NCI-H345 (cell line): ENCODE measurements around the gene NFX1.
A peak's percentile ranks its signal among the peaks of the same experiment; 100 is the strongest.

Source experiments
- DNase-seq: peaks from one replicate; lab custom pipeline; 2025; lab: John Stamatoyannopoulos, UW

The NFX1 gene

DNA sequence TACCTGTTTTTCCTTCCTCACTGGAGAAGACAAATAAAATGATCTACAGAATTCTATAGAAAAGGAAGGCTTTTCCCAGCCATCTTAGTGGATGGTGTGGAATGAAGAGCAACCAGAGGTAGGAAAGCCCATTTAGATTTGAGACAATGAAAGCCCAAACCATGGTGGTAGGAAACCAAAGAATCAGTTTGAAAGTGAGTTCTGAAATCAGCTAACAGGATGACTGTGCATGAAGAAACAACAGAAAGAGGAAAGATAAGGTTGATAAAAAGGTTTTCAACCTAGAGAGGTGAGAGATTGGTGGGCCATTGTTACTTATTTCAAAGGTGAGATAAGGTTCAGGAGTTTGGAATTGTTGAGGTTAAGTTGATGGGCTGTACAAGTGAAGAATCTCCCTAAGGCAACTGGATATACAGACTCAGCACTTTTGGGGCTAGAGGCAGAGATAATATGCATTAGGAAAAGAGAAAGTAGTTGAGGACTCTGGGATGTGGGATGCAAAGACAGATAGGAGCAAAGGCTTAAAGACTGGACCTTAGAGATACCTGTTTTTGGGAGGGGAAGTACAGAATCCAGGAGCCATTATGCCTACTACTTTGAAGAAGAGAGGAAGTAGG lies 23.1 kb upstream of the NFX1 start:
- DNase-seq, result no peak

DNA sequence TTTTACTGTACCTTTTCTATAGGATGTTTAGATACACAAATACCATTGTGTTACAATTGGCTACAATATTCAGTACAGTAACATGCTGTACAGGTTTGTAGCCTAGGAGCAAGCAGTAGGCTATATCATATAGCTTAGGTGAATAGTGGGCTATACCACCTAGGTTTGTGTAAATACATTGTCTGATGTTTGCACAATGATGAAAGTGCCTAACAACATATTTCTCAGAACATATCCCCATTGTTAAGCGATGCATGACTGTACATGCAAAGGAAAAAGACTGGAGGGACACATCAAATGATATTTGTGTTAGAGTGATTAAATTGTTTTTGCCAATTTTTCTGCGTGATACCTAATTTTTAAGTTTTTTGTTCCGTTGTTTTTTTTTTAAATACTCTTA lies 20.2 kb upstream of the NFX1 start:
- no peak for DNase-seq

DNA sequence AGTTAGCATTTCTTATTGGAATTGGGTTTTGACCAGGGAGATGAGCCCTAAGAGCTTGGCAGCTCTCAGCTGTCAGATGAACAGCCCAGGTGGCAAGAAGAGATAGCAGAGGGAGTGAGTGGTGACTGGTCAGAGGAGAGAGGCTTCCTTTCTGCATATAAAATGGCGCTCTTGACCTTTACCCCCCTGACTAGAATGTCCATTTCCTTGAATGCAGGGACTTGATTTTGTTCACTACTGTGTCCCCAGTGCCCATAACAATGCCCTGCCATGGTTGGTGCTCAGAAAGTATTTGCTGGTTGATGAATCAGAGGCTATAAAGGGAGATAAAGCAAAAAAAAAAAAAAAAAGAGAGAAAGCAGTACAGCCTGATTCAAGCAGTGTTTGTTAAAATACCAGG lies 18.3 kb upstream of the NFX1 start:
- no peak for DNase-seq

DNA sequence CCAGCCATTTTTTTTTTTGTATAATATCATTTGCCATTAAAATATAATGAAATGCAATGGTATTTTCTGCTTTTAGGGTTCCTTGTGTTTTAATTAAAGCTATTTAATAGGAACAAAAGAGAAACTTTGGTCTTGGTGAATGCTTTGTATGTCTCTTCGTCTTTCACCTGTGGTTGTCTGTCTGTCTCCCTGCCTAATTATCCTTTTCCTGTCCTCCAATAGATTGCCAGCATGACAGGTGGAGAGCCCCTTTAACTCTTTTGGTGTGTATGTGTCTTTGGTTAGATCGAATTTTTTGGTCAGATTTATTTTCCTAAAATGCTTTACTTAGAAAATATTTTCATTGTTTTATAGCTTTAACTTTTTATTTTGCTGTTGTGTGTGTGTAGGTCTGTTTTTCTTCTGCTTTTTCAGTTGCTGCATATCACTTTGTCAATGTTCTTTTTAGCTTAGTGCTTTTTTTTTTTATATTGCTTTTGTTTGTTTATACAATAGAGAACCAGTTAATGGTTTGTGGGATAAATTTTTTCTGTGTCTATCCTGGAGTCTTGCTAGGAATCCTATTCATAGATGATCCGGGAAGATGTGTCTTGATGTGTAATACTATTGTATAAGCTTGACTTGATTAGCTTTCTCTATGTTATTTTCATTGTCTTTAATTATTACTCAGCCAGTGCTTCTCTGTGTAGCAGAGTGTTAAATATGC lies 16.9 kb upstream of the NFX1 start:
- no peak for DNase-seq

DNA sequence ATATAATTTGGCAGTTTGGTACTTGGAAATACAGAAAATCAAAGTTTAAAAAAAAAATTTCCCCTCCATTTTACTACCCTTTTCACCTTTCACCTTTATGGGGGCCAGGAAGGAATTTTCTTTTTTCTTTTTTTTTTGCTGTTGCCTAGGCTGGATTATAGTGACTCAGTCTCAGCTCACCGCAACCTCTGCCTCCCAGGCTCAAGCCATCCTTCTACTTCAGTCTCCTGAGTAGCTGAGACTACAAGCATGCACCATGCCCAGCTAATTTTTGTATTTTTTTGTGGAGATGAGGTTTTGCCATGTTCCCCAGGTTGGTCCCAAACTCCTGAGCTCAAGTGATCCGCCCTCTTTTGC lies 16.4 kb upstream of the NFX1 start:
- no peak for DNase-seq

DNA sequence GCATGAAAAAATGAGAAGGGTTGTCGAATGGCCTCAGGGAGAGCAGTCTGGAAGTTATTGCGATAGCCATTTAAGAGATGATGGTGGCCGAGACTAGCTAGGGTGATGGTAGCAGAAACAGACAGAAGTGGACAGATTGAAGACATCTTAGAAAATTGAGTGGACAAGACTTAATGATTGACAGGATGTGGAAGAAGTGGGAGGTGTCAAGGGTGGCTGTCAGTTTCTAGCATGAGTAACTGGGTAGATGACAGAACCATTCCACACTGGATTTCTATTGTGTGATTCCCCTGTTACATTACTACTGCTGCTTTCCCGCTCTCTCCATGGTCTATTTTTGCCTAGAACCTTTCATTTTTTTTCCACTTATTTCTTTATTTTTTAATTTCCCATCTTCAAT lies 12.8 kb upstream of the NFX1 start:
- DNase-seq, result no peak

DNA sequence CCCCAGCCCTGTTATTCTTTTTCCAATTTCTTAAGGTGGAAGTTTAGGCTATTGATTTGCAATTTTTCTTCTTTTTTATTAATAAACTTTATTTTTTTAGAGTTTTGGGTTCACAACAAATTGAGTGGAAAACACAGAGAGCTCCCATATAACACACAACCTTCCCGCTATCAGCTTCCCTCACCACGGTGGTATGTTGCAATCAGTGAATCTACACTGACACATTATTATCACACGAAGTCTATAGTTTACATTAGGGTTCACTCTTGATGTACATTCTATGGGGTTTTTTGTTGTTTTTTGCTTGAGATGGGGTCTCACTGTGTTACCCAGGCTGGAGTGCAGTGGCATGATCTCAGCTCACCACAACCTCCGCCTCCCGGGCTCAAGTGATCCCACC lies 4.8 kb upstream of the NFX1 start:
- no peak for DNase-seq

DNA sequence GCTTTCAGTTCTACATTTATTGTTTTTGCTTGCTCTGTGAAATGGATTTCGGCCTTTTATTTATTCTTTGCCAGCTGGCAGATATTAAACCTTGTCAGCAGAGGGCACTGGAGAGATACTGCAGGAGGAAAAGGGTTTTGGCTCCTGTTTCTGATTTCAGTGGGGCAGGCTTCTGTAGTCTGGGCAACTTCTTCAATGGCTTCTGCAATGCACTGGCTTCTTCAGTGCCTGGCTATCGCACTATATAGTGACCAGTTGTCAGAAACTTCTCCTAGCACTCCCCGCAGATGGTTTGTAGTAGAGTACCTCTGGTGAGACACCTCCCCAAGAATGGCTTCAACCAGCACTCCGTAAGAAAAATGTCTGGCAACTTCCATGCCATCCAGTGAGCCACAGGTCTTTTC lies 3.2 kb upstream of the NFX1 start:
- peak; percentile 31 for DNase-seq

DNA sequence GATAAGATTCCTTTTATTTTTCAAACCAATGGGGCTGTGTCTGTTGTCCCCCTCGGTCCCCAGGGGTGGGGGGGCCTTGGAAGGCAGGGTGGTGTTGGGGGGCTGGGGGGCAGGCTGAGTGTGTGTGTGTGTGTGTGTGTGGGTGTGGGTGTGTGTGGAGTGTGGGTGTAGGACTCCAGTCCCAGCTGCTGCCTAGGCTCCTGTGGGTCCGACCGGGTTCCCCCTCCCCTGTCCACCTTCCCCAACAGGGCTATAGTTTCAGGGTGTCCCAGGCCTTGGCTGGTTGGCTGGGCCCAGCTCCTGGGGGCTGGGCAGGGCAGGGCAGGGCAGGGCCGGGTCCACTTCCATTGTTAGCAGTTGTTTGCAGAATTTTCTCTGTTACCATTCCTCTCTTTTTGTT lies 2.1 kb upstream of the NFX1 start:
- no peak for DNase-seq

DNA sequence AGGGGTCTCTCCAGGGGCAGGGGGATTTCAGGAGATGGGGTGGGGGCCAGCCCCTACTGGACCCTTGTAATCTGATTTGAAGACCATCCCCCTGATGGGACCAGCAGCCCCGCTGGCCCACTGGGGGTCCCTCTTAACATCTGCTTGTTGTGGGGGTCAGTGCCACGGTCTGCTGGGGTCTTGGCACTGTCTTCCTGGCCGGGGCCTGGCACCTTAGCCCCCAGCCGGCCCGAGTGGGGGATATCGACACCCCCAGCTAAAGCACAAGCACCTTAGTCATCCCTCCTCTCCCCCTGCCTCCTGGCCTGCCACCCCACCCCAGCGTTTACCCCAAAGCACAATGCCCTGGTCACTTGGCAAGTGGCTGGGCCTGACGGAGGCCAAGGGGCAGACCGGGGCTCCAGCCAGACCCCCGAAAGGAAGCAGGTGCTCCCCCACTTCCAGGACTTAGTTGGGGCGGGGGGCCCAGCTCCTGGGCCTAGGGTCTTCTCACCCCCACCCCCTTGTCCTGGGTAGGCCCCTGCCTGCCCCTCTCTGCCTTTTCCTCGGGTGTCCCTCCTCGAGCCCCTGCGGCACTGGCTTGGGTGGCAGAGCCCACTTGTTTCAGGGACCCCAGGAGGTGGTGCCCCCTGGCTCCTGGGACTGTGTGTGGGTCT lies 1.4 kb upstream of the NFX1 start:
- DNase-seq, result no peak

DNA sequence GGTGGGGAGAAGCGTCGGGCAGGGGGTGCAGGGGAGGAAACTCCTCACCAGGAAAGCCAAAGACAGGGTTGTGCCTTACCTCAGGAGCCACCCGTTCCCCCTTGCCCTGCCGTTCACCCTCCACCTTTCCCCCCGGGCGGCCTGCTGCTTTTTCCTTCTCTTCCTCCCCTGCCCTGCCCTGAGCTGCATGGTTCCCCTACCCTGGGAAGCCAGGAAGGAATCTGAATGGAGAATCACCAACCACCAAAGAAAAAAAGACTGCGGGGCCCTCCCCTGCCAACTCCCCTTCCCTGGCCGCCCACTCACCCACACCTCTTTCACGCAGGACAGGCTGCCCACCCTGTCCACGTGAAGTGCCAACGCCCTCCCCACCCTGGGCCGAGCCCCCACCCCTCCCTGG lies 820 bp upstream of the NFX1 start:
- DNase-seq, result no peak

DNA sequence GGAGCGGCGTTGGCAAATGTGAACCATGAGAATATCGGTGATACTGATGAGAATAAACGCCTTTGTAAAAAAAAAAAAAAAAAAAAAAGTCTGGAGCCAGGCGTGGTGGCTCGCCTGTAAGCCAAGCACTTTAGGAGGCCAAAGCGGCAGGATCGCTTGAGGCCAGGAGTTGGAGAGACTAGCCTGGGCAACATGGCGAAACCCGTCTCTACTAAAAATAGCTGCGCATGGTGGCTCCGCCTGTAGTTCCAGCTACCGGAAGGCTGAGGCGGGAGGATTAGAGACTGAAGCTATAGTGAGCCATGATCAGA lies 425 bp upstream of the NFX1 start:
- no peak for DNase-seq

DNA sequence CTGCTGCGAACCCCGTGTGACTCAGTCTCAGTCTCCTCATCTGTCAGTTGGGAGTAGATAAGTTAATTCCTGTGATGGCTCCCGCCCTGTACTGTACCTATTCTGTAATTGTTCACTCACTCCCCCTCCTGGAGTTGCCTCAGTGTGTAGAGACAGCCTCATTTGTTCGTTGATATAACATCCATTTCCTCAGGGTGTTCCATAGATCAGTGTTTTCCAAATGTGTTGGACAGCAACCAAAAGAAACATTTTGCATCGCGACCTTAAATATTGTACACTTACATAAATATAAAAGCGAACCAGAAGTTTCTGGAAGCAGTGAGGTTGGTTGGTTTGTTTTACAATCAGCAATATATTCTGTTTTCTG lies 698 bp downstream of the NFX1 start:
- DNase-seq, result no peak

DNA sequence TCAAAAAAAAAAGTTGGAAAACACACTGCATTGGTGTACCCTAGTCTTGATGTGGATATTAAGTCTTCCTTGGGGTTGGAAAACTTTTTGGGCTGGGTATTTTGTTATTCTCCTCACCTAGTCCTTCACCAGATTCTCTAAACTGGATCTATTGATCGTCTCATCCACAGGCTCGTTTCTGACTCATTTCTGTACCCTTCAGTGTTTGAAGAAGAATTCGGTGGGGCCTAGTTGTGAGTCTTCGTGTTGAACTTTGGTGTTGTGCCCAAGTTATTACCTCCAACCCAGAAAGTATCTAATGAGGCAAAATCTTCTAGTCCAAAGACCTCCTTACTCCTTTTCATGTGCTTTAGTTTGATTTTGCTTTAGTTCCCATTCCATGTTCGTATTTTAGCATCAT lies 1.6 kb downstream of the NFX1 start:
- no peak for DNase-seq

DNA sequence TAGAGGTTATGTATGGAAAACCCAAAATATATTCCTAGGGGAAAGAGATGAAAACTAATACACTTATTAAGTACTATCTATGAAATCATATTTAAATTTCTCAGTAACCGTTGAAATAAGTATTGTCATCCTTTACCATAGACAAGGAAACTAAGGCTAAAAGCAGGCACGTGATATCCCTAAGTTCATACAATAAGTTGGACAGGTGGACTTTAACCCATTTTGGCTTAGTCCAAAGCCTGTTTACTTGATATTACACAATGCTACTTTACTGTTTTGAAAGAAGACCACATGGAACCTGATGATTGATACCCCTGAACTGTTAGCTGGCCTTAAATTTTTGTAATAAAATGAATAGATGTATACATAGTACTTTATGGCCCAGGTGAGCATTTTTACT lies 3.5 kb downstream of the NFX1 start:
- DNase-seq, result no peak

DNA sequence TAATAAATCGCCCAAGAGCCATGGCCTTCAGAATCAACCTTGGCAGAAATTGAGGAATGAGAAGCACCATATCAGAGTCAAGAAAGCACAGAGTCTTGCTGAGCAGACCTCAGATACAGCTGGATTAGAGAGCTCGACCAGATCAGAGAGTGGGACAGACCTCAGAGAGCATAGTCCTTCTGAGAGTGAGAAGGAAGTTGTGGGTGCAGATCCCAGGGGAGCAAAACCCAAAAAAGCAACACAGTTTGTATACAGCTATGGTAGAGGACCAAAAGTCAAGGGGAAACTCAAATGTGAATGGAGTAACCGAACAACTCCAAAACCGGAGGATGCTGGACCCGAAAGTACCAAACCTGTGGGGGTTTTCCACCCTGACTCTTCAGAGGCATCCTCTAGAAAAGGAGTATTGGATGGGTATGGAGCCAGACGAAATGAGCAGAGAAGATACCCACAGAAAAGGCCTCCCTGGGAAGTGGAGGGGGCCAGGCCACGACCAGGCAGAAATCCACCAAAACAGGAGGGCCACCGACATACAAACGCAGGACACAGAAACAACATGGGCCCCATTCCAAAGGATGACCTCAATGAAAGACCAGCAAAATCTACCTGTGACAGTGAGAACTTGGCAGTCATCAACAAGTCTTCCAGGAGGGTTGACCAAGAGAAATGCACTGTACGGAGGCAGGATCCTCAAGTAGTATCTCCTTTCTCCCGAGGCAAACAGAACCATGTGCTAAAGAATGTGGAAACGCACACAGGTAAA lies 4.5 kb downstream of the NFX1 start:
- no peak for DNase-seq

DNA sequence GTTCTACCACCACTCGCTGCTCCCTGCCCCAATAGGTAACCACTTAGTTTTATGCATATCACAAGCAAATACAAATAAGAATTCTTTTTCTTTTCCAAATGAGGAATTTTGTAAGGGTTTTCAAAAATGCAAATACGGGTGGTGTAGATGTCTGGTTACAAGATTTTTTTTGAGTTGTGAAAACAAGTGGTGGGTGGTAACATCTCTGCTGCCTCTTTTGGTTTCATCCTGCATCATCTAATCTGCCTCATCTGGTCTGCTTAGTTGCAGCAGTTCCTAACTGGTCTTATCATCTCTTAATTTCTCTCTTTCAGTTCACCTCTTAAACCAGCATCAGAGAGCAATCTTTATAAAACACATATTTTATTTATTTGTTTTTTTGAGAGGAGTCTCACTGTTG lies 5.3 kb downstream of the NFX1 start:
- no peak for DNase-seq

DNA sequence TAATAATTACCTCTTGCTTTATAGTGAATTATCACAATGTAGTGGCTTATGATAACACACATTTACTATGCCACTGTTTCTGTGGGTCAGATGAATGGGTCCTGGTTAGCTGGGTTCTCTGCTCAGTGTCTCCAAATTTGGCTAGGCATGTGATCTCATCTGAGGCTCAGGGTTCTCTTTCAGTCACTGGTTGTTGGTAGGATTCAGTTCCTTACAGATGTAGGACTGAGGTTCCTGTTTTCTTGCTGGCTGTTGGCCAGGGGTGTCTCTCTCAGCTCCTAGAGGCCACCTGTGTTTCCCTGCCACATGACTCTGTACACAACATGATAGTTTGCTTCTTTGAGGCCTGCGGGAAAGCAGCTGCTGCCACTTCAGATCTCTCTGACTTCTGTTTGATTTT lies 7.1 kb downstream of the NFX1 start:
- DNase-seq, result no peak

DNA sequence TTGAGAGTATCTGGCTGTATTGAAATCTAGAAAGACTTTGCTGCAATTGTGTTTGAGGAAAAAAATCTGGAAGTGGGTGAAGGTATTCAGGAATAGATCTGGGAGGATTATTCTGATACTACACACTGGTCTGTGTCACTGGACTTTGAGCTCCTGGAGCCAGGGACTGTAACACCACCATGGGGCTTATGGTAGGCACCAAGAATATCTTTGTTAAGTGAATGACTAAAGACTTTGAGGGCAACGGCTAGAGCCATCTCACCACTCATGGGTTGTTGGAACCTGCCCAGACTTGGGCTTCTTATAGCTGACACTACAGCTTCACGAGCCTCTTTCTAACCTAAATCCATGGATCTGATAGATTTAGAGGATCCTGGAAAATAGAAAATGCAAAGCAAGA lies 10.2 kb downstream of the NFX1 start:
- DNase-seq, result no peak

DNA sequence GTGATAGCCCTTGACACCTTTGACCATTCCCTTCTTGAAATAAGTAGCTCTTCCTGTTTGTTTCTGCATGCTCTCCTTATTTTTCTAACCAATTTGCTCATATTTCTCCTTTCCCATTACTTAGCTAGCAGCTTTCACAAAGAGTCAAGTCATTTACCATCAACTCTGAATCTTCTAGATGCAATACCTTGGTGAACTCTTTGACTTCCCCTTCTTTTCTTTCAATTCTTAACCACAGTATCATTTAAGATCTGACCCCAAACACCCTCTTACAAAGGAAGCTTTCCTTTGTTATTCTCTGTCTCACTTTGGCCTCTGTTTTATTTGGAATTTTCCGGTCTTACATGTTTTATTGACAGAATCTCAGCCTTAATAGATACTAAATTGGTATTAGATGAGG lies 14.0 kb downstream of the NFX1 start:
- DNase-seq, result no peak

DNA sequence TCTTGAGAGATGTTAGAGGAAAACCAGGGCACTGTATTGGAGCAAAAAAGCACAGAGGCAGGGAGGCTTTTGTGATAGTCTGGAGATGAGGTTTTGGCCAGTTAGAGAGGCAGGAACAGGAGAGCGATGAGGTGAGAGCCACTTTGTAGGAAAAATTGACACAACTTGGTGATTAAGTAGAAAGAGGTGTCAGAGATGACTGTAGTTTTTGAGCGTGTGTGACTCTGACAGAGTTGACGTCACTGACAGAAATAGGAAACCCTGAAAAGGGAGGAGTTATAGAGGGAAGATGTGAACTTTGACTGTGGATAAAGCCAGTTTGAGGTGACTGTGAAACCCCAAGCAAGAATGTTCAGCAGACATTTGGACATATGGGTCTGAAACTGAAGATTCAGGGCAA lies 15.7 kb downstream of the NFX1 start:
- no peak for DNase-seq

DNA sequence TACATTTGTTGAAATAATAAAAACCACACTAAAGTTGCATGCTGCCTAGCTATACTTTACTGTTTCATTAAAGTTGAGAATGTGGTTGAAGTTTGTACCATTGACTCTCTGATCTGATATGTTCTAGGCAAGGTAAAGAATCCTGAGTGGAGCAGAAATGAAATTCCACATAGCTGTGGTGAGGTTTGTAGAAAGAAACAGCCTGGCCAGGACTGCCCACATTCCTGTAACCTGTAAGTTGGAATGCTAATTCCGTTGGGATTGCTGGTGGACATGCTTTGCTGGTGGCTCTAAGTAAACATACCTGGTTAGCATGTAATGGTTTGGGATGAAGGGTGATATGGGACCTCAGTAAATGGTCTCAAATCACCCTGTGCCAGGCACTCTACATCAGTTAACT lies 16.8 kb downstream of the NFX1 start:
- DNase-seq, result no peak

DNA sequence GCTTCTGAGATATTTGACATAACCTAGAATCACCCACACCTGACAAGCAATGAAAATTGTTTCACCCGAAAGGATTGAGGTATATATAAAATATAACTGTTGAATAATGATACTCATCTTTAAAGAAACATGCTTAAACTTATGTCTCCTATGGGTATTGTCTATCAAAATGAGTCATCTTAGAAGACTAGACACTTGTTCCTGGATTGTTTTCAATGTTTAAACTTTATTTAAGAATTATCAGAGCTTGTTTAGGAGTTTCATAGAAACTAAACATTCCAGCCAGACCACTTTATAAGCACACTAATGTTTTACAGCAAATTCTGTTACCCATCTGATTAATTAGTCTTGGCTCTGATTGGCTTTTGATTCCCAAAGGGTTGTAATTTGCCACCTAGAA lies 19.6 kb downstream of the NFX1 start:
- no peak for DNase-seq
